GF-D8 (cell line): ENCODE data around the gene AFDN.
"Not testable (repeated sequence)": the region's sequence is repeated elsewhere in the genome, so short reads cannot be mapped to it uniquely, and the experiment has no call there.

ENCODE experiments used
- DNase-seq: peaks from one replicate; lab custom pipeline; 2025; lab: John Stamatoyannopoulos, UW

AFDN gene

DNA sequence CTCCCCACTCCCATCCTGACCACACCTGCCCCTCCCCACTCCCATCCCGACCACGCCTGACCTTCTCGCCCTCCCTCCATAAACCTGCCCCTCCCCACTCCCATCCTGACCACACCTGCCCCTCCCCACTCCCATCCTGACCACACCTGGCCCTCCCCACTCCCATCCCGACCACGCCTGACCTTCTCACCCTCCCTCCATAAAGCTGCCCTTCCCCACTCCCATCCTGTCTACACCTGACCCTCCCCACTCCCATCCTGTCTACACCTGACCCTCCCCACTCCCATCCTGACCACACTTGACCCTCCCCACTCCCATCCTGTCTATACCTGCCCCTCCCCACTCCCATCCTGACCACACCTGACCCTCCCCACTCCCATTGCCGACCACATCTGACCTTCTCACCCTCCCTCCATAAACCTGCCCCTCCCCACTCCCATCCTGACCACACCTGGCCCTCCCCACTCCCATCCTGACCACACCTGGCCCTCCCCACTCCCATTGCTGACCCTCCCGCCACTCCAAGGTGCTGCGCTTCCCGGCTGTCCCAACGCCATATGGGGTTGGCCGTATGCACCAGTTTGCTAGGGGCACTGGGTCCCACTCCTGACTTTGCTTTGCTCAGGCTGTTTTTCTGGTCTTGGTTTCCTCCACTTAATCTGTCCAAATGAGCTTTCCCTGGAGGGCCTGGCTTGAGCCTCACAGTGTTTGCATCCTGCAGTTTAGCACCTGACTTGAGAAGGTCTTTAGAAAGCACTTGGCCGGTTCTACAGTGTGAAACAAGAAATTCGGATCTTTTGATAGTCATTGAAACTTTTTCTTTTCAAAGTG is 173.7 kb downstream of the AFDN start:
- DNase-seq = no peak

GRCh38 chr6:168001029-168001332 is 174.3 kb downstream of the AFDN start:
- DNase-seq = no peak

- DNase-seq = not testable (repeated sequence)
These were observed 174.8 kb downstream of the AFDN start for GRCh38 chr6:168001514-168001913.

GRCh38 chr6:168002804-168003203 is 176.1 kb downstream of the AFDN start:
- DNase-seq = no peak

DNA sequence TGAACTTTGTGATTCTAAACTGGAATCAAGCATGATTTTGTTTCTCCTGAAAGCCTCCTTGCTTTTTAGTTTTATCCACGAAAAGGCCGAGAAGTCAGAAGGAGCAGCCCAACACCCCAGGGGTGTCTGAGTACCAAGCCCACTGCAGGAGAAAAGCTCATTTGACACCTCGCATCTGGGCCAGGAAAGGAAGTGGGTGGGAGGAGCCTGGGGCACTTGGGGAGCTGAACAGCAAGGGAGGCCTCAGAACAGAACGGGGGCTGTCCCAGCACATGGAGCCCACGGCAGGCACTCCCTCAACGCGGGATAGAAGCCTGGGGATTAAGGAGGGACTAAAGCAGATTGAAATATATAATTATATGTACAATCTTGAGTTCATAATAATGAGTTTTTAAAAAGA is 177.3 kb downstream of the AFDN start:
- no peak for DNase-seq

DNA sequence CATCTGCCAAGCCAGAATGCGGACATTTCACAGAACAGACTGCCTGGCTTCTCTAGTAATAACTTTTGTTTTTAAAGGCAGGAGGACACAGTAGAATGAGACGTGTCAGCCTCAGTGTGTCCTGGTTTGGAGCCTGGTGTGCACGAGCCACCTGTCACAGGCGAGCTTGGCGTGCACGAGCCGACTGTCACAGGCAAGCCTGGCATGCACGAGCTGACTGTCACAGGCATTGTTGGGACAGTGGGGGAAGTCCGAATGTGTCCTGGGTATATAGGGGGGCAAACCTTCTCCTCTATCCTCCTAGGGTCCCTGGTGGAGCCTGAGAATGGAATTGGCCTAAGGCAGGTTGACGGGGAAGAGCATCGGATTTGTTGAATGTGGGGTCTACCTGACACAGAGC is 178.2 kb downstream of the AFDN start:
- no peak for DNase-seq

DNA sequence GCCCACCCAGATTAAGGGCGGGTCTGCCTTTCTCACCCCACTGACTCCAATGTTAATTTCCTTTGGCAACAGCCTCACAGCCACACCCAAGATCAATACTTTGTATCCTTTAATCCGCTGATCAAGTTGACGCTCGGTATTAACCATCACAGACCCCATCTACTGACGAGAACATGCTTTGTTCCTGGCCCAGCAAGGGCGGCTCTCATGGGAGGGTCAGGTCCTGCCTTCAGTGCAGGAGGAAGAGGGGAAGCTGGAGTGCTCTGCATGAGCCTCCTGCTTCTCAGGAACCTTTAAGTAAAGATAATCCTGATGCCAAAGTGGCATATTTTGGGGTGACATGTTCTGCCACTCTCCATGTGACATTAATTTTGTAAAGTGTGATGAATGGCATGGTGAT is 179.1 kb downstream of the AFDN start:
- DNase-seq = no peak

GRCh38 chr6:168007592-168008338 is 181.1 kb downstream of the AFDN start:
- DNase-seq = peak; percentile 31

- DNase-seq = no peak
These were observed 182.6 kb downstream of the AFDN start for GRCh38 chr6:168009331-168009730.

- DNase-seq = no peak
These were observed 184.6 kb downstream of the AFDN start for GRCh38 chr6:168011291-168011690.

- DNase-seq = no peak
These were observed 185.9 kb downstream of the AFDN start for GRCh38 chr6:168012431-168013249.

GRCh38 chr6:168013250-168013915 is 186.7 kb downstream of the AFDN start:
- DNase-seq = no peak

GRCh38 chr6:168014428-168014827 is 187.7 kb downstream of the AFDN start:
- DNase-seq = no peak

- no peak for DNase-seq
These were observed 188.3 kb downstream of the AFDN start for GRCh38 chr6:168015009-168015408.

DNA sequence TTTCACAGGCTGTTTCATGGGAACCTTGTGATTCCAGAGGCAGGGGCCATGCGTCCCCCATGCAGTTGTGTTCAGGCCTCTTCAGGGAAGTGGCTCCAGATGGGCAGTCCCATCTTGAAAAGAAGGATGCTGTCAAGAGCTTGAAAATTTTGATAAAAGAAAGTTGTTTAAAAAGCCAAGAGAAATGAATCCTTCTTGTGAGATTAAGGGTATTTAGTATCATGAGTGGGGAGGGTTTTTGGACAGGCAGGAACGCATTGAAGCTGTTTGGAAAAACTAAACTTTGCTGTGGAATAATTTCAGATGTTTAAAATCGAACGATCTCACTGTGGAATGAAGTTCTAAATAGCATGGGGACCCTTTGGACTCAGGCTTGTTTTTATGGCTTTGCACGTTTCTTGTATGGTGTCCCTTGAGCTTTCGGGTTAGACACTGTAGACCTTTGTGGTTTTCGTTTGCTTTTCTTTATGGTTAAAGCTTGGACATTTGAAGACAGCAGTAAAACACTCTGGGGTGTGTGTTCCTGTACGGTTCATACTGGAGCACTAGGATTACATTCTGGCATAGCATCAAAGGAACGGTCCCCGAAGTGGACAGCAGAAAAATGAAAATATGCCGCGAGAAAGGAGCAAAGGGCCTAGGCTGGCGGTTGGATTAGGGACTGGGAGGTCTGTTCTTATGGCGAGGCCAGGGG is 188.9 kb downstream of the AFDN start:
- DNase-seq = no peak

DNA sequence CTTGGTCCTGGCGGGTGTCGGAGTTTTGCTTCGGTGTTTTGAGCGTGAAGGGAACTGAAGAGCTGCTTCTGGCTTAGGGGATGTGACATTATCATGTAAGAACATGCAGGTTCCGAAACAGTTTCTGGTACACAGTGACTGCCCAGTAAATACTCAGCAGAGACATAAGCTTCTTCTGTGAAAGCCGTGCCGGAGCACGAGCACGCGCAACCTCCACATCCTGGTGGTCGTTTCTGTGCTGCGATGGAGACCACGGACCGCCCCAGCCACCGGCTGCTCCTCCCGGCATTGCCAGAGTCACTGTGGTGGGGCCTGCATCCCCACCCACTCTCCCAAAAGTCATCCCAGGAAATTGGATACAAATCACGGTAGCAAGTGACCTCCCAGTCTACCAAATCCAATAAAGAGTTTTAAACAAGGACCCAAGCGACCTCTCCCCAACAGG is 189.5 kb downstream of the AFDN start:
- DNase-seq = no peak

DNA sequence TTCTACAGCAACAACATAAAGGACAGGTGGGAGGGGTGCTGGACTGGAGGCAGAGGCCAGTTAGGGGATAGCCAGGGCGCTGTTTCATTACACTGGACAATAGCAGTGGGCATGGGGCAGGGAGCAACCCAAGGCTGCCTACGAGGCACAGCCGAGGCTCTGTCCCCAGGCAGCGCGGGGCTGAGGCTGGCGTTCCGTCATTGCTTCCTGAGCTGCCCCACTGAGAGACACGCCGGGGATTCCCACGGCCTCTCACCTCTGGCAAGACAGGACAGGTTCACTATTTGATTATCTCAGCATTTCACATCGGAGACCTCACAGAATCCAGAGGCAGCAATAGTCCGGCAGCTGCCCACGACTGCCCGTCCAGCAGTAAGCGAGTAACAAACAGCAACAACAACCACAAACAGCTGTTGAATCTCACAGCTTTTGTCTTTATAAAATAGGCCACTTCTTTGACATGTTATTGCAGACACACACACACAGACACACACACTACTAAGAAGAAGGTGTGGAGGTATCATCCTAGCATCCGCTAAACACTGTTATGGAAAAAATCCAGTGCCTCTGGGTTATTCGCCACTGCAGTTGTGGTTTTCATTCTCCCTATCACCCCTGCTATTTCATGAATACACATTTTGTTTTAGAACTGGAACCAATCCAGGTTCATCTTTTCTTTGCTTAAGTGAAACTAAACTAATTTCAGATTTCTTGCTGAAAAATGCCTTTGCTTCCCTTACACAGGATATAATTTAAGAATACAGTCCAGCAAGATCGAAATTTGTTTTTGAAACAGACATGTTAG is 190.2 kb downstream of the AFDN start:
- no peak for DNase-seq

DNA sequence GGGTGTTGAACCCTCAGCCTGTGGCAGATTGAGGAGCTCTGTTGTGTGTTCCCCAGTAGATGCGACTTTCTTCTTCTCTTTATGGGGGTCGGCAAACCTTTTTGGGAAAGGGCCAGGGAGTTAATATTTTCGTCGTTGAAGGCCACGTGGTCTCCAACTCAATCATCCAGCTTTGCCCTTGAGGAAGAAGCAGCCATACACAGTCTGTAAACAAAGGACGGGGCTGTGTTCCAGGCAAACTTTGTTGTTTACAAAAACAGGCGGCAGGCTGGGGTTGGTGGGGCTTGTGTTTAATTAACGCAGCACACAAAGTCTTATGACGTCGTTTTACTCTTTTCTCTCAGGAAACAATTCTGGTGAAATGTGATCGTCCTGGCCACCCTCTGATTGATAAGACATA is 190.9 kb downstream of the AFDN start:
- no peak for DNase-seq

DNA sequence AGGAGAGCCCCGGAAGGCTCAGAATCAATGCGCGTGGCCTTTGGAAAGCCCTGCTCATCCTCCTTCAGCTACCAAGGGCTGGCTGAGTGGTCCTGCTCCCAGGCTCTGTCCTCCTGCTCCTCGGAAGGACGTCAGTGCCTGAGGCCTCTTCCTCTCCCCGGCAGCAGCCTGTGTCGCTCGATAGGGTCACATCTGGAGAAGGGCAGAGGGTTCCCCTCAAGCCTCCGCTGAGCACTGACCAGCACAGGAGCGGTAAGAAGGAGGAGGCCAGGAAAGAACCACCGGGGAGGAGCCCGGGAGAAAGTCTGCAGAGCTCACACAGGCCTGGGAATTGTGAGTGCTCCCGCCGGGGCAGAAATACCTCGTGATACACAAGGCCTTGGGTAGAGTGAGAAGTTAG is 192.0 kb downstream of the AFDN start:
- no peak for DNase-seq

DNA sequence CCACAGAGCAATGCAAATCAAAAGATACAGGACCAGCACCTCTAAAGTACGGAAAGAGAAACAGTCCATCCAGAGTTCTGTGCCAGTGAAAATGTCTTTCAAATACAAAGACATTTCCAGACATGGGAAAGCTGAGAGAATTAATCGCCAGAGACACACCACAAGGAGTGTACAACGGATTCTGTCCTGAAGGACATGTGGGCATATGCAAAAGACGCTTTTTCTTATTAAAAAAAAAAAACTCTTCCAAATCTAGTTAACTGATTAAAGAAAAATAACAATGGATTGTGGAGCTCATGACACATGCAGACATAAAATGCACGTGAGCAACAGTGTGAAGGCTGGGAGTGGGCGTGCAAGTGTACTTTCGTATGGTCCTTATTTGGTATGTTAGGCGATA is 193.5 kb downstream of the AFDN start:
- DNase-seq = no peak

DNA sequence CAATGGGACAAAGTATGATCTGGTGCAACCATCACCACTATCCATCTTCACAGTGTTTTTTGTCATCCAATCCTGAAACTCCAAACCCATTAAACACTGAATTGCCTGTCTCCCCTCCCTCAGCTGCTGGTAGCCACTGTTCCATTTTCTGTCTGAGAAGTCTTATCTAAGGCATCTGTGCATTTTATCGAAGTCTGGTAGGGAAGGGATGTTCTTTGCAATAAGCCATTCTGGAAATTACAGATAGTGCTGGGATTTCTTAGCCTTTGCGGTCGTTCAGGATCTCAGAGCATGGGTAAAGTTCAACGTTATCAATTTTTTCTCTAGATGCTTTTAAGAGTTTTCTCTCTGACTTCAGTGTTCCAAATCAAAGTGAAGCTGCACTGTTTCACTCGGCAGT is 194.9 kb downstream of the AFDN start:
- no peak for DNase-seq
